Amniotic epithelial cell (primary cell): ENCODE data around the gene PTPN23.

Experiments
- DNase-seq: peaks from one replicate; pipeline ENCODE4 v3.0.0-alpha.2; 2010; ENCODE audit warnings: low read depth

Gene PTPN23

DNA sequence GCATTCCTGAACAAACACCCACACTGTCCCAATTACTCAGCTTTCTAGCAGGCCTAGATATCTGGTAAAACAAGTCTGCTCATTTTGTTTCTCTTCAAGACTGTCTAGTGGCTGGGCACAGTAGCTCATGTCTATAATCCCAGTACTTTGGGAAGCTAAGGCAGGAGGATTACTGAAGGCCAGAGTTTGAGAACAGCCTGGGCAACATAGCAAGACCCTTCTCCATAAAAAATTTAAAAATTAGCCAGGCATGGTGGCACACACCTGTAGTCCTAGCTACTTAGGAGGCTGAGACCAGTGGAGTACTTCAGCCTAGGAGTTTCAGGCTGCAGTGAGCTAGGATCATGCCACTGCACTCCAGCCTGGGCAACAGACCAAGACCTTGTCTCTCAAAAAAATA lies 6.2 kb upstream of the PTPN23 start:
- DNase-seq = no peak

- no peak for DNase-seq
These were observed 4.4 kb upstream of the PTPN23 start for GRCh38 chr3:47376393-47376792.

- no peak for DNase-seq
These were observed 3.6 kb upstream of the PTPN23 start for GRCh38 chr3:47377186-47377585.

- no peak for DNase-seq
These were observed 2.0 kb upstream of the PTPN23 start for GRCh38 chr3:47378869-47379268.

DNA sequence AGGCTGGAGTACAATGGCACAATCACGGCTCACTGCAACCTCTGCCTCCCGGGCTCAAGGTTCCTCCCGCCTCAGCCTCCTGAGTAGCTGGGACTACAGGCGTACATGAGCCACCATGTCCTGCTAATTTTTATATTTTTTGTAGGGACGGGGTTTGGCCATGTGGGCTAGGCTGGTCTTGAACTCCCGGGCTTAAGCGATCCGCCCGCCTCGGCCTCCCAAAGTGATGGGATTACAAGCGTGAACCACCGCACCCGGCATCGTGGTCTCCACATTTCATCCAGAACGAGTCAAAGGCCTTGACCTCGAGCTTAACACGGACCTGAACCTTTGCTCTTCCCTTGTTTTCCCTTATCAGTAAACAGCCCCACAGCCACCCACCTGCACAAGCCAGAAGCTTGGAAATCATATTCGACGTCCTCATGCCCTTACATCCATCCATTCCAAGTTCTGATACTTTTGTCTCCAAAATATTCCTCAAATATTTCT lies 1.4 kb upstream of the PTPN23 start:
- no peak for DNase-seq

DNA sequence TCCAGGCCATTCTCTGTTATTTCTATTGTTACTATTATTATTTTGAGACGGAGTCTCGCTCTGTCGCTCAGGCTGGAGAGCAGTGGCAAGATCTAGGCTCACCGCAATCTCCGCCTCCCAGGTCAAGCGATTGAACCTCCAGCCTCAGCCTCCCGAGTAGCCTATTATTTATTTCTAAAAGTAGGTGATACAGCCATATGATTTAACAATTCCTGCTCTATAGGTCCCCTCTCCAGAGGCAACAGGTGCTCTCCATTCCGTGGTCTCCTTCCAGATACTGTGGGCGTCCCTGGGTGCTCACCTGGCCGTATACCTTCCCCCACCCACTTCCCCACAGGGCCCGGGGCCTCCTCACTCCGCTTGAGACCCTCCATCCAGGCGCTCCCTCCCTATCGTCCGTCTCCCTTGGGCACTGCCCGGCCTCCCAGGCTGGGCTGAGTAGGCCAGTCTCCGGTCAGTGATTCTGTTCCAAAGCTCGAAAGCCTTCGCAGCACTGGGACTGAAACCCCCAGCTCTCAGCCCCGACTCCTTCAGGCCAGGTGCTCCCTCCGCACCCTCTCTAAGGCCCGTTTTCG lies 708 bp upstream of the PTPN23 start:
- no peak for DNase-seq

DNA sequence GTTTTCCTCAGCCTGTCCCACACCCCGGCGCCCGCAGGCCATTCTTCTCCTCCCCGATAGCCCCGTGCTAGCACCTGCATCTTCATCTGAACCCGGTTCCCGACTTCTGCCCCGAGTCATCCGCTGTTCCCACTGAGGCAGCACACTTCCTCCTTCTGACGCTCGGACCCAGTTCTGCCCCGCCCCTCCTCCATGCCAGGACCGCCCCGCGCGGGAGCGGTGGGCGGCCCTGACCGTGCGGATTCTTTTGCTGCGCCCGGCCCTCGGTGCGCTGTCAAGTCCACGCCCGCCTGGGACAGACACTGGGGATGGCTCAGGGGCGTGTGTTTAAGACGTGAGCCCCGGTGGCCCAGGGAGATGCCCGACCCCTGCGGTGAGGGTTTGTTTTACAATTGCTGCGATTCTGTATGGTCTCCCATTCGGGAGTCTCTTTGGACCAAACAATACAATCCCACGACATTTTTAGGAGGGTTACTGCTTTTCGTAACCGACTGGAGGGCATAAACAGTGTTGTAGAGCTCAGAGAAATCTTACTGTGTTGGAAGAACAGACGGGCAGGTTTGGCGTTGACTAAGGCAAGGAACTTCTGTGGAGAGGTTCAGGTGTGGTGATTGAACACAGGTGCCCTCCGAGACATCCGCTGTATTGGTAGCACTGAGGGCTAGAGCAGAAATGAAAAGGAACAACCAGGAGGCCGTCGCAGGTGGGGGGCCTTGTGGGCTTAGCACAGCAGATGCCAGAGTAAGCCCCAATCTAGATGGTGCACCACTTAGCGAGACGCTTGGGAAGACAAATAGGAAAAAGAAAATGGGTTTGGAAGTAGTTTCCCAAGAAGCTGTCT lies 716 bp downstream of the PTPN23 start:
- DNase-seq = peak; percentile 79

DNA sequence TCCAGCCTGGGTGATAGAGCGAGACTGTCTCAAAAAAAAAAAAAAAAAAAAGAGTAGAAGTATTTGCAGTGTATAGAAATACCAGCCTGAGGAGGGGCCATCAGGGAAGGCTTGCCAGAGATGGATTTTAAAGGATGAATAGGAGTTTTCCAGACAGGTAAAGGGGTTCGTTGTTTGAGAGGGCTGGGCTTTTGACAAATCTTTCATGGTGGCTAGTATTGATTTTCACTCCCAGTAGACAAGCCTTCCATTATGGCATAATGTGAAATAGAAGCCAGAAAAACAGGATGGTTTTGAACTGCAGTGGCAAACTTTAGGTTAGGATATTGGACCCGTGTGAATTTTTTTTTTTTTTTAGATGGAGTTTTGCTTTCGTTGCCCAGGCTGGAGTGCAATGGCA lies 3.6 kb downstream of the PTPN23 start:
- DNase-seq = no peak

DNA sequence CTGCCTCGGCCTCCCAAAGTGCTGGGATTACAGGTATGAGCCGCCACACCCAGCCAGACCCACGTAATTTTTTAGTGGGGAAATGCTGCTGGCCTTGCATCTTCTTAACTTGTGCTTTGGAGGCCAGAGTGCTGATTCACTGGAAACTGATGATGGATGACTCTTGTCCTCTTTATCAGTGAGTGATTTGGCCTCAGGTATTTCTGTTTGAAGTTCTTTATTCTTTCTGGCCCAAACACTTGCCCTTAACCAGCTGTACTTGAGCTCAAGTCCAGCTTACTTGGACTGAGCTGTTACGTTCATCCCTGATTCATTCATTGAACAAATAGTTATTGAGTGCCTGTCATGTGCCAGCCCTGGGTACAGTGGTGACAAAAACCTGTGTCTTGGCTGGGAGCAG lies 4.2 kb downstream of the PTPN23 start:
- peak; percentile 87 for DNase-seq

- no peak for DNase-seq
These were observed 5.0 kb downstream of the PTPN23 start for GRCh38 chr3:47385796-47386195.

DNA sequence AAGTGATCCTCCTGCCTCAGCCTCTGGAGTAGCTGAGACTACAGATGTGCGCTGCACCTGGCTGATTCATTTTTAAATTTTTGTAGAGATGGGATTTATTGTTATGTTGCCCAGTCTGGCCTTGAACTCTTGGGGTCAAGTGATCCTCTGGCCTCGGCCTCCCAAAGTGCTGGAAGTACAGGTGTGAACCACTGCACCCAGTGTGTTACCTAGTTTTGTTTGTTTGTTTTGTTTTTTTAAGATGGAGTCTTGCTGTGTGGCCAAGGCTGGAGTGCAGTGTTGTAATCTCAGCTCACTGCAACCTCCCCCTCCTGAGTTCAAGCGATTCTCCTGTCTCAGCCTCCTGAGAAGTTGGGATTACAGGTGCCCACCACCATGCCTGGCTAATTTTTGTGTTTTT lies 12.1 kb downstream of the PTPN23 start:
- no peak for DNase-seq

- DNase-seq = peak; percentile 36
These were observed 13.5 kb downstream of the PTPN23 start for GRCh38 chr3:47394140-47394870.

- DNase-seq = no peak
These were observed 14.1 kb downstream of the PTPN23 start for GRCh38 chr3:47394881-47395280.

- no peak for DNase-seq
These were observed 17.4 kb downstream of the PTPN23 start for GRCh38 chr3:47398228-47398627.

- DNase-seq = no peak
These were observed 18.2 kb downstream of the PTPN23 start for GRCh38 chr3:47399016-47399415.

DNA sequence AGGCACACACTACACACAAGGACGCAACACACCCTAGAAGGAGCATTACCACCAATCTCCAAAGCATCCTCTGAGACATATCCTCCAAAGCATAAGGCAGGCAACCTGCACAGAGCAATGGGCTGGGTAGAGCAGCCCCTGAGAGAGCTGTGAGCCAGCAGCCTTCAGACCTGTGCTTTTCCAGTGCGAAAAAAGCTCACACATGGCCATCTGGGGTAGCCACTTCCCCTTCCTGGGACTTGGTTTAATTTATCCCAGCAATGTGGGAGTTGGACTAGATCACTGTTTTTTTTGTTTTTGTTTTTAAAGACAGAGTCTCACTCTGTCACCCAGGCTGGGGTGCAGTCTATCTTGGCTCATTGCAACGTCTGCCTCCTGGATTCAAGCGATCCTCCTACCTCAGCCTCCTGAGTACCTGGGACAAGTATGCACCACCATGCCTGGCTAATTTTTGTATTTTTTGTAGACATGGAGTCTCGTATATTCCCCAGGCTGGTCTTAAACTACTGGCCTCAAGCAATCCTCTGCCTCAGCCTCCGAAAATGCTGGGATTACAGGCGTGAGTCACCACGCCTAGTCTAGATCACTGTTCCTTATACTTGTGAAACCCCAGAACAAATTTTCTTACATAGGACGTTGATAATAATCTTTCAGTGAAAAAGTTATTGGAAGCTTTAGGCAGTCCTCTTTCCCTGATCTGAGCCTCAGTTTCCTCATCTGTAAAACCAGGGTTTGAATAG lies 18.9 kb downstream of the PTPN23 start:
- peak; percentile 70 for DNase-seq

- no peak for DNase-seq
These were observed 23.6 kb downstream of the PTPN23 start for GRCh38 chr3:47404431-47404876.

DNA sequence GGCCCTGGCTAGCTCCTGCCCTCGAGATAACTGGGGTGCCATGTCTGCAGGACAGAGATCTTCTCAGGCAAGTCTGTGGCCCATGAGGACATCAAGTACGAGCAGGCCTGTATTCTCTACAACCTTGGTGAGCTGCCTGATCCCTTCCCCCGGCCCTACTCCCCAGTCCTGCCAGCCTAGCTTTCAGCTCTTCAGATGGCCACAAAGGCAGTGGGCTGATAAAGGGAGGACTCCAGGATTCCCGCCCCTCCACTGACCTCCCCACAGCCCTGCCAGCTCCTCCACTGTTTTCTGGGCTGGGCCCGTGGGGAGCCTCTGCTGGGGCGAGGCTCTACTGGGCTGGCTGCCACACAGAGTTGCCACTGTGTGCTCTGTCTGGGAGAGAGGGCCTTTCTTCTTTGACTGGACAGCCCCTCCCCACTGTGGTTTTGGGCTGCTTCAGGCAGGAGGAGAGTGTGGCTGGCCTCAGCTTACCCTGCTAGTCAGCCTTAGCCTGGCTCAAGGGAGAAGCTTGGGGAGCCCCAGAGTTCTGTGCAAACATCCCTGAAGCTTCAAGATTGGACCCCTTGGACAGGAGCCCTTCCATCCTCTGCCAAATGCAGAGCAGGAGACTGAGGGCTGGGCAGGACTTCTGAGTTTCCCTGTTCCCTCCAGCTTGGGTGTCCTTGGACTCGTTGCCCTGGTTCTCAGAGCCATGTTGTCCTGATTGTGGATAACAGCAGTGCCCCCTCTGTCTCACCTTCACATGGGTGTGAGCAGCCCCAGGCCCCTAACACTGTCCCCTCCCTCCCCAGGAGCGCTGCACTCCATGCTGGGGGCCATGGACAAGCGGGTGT lies 24.4 kb downstream of the PTPN23 start:
- peak; percentile 60 for DNase-seq

- DNase-seq = no peak
These were observed 25.3 kb downstream of the PTPN23 start for GRCh38 chr3:47405820-47406761.

DNA sequence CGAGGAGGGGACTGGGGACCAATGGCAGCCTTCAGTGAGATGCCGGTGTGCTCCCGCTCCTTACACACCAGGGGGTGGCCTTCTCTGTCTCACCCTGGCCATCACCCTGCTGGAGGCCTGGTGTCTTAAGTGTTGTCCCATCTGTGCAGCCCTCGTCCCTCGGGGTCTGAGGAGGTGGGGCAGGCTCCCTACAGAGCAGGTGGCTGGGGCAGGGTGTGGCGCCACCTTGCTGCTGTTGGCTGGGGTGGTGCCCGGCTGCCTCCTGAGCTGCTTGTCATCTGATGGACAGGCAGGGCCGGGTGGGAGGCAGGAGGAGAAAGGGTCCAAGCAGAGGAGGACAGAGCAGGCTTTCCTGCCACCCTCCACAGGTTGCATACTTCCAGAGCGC lies 25.9 kb downstream of the PTPN23 start:
- DNase-seq = no peak
